Measurements from ENCODE around the gene SCYL1.
A peak's percentile ranks its signal among the peaks of the same experiment; 100 is the strongest.

The SCYL1 gene

DNA sequence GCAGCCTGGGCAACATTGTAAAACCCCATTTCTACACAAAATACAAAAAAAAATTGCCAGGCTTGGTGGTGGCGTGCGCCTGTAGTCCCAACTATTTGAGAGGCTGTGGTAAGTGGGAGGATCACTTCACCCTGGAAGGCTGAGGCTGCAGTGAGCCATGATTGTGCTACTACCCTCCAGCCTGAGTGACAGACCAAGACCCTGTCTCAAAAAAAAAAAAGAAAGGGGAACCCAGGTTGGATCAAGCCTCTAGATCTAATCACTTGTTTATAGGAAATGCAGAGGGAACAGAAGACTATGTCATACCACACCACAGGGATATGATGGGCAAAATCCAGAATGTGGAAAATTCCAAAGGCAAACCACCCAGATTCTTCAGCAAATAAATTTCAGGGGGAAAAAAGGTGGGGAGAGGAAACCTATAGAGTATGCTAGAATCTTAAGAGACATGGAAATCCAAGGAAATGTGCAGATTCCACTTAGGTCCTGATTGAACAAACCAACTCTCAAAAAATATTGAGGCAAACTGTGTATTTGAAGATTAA, 42.5 kb upstream of the SCYL1 start:
- in situ Hi-C loops (cut with MboI; ENCODE audit: low sequenced_read_pairs, unreplicated experiment) = no loop called here

DNA sequence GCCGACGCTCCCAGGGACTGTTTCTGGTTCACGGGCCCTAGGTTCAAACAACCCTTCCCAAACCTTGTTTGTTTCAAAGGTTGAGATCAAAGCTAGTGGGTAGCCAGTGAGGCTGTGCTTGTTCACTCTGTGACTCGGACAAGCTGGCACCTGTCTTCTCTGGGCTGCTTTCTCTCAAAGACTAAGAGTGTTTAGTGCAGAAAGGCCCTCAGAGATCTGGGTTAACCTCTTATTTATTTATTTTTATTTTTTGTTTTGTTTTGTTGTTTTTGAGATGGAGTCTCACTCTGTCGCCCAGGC, 39.0 kb upstream of the SCYL1 start:
- DNase-seq (ENCODE audit: low spot score) = no peak
- in situ Hi-C loops (cut with MboI; ENCODE audit: low sequenced_read_pairs, unreplicated experiment) = no loop called here
- TF ChIP-seq, protein P1, sequence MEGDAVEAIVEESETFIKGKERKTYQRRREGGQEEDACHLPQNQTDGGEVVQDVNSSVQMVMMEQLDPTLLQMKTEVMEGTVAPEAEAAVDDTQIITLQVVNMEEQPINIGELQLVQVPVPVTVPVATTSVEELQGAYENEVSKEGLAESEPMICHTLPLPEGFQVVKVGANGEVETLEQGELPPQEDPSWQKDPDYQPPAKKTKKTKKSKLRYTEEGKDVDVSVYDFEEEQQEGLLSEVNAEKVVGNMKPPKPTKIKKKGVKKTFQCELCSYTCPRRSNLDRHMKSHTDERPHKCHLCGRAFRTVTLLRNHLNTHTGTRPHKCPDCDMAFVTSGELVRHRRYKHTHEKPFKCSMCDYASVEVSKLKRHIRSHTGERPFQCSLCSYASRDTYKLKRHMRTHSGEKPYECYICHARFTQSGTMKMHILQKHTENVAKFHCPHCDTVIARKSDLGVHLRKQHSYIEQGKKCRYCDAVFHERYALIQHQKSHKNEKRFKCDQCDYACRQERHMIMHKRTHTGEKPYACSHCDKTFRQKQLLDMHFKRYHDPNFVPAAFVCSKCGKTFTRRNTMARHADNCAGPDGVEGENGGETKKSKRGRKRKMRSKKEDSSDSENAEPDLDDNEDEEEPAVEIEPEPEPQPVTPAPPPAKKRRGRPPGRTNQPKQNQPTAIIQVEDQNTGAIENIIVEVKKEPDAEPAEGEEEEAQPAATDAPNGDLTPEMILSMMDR (IDR thresholded peaks at IDR 0.05; ENCODE audit: borderline replicate concordance, control extremely low read depth, extremely low read depth, insufficient read depth, missing control alignments) = no peak

More for the DNA sequence above, 42.5 kb upstream of the SCYL1 start:
- TF ChIP-seq, protein P1 (IDR thresholded peaks at IDR 0.05; ENCODE audit: borderline replicate concordance, control extremely low read depth, extremely low read depth, insufficient read depth, missing control alignments) = no peak
- DNase-seq (ENCODE audit: low spot score) = no peak

DNA sequence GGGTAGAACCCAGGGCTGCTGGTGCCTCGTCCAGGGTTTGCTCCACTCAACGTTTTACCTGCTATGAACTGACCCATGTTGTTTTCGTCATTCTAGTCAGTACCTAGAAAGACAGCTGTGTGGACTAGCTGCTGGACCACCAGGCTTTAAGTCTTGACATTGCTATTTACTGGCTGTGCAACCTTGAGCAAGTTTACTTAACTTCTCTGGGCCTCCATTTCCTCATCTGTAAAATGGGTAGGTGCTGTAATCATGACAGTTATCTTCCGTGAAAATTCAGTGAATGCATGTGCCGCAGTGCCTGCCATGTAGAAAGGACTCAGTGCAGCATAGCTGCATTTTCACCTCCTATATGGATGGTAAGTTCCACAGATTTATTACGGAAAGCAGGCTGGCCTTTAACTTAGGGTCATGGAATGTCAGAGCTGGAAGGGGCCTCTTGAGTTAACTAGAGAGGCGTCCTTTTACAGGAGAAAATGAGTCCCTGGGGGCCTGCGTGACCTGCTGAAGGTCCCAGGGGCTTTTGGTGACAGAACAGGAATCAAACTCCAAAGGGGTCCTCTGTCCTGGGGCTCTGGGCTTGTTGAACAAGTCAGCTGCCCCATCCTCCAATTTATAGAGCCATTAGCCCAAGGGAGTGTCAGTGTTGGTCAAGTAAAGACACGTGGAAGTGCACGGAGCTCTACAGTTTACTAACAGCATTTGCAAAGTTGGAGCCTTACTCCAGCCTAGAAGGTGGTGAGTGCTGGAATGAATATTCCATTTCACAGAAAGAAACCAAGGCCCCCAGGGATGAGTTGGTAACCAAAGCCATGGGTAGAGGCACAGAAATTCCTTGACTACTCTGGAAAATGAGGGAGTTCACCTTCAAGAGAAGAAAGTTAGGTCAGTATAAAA, 38.1 kb upstream of the SCYL1 start:
- DNase-seq (ENCODE audit: low spot score) = no peak
- in situ Hi-C loops (cut with MboI; ENCODE audit: low sequenced_read_pairs, unreplicated experiment) = no loop called here
- TF ChIP-seq, protein P1 (IDR thresholded peaks at IDR 0.05; ENCODE audit: borderline replicate concordance, control extremely low read depth, extremely low read depth, insufficient read depth, missing control alignments) = no peak

DNA sequence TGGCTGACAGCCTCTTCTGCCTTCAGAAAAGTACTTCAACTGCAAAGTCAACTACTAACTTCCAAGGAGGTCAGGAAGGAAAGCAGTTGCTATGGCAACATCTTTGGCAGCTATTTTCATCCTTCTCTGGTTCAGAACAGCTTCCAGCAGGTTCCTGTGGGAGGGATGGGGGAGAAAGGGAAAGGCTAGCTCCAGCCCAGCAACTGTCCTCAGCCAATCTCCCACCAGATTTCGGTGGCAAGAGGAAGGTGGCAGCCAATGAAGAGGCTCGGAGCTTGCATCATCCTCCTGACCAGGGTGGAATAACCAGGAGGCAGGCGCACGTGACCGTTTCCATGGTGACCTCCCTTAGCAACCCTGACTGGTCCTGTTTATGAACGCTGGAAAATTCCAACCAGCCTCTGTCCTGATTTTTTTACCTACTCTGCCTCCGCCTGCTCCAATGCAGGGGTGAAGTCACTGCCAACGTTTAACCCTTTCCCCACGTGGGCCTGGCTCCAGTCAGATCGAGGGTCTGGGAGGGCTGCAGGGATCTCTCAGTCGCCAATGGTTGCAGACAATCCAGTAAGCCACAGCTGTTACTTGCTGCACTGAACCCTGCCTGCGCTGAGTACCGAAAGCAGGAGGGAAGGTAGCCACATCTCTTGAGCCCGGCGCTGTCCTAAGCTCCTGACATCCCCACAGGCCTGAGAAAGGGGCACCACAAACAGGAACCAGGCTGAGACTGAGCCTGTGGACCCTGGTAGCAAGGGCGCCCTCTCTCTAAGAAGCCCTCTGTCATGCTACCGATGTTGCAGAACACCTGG, 37.2 kb upstream of the SCYL1 start:
- DNase-seq (ENCODE audit: low spot score) = peak; percentile 82
- in situ Hi-C loops (cut with MboI; ENCODE audit: low sequenced_read_pairs, unreplicated experiment) = no loop called here
- TF ChIP-seq, protein P1 (IDR thresholded peaks at IDR 0.05; ENCODE audit: borderline replicate concordance, control extremely low read depth, extremely low read depth, insufficient read depth, missing control alignments) = no peak

DNA sequence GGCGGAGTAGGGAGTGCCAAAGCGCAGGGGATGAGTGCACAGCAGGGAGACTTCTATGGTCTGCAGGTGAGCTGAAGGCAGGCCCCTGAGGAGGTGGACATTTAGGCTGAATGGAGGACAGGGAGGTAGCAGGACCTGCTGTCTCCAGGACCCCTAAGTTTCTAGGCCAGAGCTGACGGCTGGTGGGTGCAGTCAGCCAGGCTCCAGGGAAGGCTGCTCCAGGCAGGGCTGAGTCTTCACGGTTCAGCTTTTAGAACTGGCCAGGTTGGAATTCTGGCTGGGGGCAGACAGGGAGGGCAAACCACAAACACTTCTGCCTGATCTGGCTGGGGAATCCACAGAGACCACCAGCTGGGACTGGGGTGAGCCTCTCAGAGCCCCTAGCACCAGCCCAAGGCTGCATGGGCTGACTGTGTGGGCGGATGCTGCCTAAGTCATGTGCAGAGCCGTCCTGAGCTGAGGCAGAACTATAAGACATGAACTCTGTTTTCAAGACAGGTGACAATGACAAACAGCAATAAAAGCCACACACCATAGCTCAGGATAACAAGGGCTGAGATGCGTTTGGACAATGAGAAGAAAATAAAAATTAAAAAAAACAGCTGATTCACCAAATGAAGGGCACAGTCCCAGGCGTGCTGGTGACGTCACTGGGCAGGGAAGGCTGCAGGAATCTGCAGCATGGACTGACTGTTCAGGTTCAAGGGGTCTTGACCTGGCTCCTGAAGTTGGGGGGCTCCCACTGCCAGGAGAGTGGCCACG, 36.4 kb upstream of the SCYL1 start:
- in situ Hi-C loops (cut with MboI; ENCODE audit: low sequenced_read_pairs, unreplicated experiment) = no loop called here
- peak; percentile 37 for DNase-seq (ENCODE audit: low spot score)
- TF ChIP-seq, protein P1 (IDR thresholded peaks at IDR 0.05; ENCODE audit: borderline replicate concordance, control extremely low read depth, extremely low read depth, insufficient read depth, missing control alignments) = no peak
